Femur (tissue), 1 donor: ENCODE measurements around the gene TMC1.

ENCODE experiments used
- DNase-seq: peaks from one replicate; pipeline ENCODE4 v3.0.0-alpha.2; 2017

Gene TMC1

DNA sequence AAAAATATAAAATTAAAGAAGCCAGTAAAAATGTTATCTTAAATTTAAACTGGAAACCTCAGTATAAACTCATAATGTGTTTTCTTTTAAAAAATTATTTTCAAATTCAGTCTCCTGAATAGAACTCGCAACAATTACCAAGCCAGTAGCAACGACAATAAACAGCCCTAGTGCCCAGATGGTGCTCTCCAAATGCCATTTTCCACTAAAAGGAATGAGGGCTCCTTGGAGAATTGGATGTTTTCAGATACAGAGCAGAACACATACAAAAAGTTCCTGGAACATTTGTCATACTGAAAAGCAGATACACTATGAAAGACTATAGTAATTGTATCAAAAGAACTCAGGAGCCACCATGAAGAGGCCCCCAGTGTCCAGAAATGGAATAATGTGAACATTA is 97.4 kb downstream of the TMC1 start:
- DNase-seq, result no peak

DNA sequence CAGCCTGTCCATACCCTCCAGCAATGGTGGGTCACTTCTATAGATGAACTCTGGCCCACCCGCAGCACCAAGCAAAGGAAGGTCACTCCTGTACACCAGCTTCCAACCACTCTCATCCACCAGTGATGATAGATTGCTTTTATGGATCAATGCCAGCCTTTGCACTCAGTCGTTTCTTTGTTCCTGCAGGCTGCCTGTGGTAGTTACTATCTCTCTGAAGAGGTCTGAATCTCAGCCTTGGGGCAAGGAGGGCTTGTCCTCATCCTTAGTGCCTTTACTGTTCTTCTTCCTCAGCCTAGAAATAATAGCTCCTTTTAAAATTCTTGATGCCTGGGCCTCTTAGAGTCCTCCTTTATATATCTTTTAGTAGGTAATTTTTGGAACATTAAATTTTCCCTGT is 100.8 kb downstream of the TMC1 start:
- no peak for DNase-seq

DNA sequence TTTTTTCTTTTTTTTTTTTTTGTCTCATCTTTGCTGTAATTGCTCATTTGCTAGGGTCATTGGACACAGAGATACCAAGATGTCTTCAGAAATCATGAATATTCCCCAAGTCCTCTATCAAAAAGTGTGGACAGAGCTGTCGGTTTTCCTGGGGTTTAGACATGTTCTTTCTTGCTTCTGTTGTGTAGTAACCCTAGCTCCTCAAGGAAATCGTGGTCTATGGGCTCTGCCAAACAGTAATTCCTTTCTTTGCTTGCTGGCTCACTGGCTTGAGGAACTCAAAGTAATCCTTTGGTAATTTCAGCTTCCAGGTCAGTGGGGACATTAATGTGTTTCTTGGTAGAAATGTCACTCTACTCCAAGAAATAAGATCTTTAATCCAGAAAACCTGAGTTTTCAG is 101.7 kb downstream of the TMC1 start:
- DNase-seq, result no peak

DNA sequence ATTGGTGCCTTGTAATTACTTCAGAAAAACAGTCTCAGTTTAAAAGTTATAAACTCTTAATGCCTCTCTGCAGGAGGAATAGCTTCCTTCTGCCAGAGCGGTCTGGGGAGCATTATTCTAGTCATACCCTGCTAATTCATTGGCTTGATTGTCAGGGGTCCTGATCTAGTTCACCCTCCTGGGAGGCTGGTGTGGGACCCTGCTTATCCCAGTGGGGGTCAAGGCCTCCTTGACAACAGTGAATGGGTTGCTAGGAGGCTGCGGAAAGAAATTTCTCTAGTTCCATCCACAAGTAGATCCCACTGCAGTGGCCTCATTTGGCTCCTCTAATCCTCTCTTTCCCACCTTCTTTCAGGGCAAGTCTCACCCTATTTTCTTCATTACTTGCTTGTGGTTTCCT is 105.7 kb downstream of the TMC1 start:
- DNase-seq, result no peak

DNA sequence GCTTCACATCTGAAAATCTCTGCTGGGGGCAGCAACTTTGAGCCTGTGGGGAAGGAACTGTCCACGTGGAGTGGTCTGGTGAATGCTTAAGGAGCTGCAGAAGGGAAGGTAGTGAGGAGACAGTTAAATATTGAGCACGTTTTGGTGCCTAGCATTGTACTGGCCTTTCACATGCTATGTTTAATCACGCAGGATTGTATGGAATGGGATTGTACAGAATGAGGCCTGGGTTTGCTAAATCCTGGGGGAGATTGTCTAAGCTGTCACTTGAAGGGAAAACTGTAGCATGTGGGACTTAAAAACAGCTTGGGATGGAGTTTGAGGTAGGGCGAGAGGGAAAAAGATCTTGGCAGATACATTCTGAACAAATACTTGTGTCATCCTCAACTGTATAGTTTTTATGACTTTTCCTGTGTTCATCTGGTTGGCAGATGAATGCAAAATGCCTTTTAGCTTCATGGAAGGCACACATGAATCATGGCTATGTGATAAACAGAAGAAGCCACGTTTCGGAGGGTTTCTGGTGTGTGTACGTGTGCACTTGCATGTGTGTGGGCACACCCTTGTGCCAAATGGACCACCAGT is 106.6 kb downstream of the TMC1 start:
- DNase-seq, result no peak

DNA sequence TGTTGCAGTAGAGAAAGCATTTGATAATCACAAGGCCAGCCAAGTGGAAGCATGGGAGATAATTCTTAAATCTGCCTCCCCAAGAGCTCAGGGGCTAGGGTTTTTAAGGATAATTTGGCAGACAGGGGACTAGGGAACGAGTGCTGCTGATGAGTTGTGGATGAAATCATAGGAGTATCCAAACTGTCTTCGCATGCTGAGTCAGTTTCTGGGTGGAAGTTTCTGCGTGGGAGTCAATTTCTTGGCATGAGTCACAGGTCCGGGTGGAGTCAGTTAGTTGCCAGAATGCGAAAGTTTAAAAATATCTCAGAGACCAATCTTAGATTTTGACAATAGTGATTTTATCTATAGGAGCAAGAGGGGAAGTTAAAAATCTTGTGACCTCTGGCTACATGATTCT is 112.6 kb downstream of the TMC1 start:
- DNase-seq, result no peak

DNA sequence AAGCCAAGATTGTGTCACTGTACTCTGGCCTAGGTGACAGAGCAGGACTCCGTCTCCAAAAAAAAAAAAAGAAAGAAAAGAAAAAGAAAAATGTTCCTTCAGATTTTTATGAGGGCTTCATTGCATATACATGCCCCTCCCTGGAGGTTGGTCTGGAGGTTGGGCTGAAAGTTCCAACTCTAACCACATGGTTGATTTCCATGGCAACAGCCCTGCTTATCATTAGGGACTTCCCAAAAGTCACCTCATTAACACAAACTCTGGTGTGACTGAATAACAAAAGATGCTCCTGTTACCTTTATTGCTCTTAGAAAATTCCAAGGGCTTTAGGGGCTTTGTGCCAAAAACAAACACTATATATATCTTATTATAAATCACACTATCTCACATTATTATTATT is 113.8 kb downstream of the TMC1 start:
- no peak for DNase-seq

DNA sequence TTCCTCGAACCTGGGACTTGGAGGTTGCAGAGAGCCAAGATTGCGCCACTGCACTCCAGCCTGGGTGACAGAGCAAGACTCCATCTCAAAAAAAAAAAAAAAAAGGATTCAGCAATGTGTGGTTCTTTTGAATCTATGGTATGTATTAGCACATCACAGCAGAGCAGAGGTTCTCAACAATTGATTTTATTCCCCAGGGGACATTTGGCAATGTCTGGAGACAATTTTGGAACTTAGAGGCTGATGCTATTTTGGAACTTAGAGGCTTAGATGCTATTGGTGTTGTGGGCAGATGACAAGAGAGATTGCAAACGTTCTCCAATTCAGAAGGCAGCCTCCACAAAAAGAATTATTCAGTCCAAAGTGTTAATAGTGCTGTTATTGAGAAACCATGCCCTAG is 115.2 kb downstream of the TMC1 start:
- no peak for DNase-seq

DNA sequence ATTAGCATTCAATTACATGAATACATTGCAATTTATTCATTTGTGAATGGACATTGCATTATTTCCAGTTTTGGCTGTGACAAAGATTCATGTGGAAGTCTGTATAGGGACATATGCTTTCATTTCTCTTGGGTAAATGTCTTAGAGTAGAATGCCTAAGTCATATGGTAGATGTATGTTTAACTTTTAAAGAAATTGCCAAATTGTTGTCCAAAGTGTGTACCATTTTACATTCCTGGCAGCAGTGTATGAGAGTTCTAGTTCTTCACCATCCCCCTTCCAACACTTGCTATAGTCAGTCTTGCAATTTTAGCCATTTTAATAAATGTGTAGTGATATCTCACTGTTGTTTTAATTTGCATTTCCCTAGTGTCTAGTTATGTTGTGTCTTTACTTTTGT is 122.2 kb downstream of the TMC1 start:
- DNase-seq, result no peak

DNA sequence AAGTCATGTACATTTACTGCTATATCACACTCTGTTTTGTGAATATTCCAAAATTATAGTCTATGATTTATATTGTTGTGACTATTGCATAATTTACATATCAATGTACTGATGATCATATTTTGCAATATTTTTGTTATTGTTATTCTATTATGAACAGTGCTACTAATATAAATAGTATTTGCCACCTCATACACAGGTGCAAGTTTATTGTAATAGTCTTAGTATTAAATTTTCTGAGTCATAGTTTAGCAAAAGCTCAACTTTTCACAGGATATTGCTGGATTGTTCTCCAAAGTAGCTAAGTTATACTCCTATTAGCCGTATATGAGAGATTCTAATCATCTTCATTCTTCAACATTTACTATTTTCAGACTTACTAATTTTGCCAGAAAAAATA is 124.7 kb downstream of the TMC1 start:
- no peak for DNase-seq

DNA sequence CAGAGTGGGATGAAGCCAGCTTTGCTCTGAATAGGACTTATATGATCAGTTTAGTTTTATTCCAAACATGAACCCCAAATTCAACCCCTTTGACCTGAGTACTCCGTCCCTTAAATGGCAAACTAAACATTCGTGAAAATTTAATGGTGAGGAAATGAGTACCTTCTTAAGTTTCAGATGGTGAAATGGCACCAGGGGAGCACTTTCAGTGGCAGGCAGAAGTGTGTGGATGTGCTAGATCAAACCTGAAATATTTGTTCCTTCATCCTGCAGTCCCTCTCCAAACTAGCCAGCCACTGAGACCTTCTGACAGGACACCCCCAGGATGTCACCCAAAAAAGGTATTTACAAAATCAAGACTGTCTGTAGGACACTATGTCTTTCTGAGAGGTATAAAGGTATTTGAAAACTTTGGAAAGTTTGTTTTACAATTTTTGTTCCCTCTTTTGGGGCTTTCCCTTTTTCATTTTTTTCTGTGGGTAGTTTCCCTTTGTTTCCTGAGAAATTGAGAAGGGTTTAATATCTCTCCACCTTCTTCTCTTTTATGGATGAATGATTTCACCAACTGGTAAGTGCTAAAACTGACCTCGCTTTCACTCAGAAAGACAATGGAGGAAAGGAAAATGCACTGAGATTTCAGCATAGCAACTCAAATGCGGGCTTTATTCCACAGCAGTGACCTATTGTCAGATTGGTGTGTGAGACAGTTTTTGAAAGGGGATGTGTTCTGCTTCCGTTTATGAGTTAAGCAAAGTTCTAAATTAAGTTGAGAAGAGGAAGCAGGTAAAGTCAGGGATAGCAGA is 127.1 kb downstream of the TMC1 start:
- no peak for DNase-seq

DNA sequence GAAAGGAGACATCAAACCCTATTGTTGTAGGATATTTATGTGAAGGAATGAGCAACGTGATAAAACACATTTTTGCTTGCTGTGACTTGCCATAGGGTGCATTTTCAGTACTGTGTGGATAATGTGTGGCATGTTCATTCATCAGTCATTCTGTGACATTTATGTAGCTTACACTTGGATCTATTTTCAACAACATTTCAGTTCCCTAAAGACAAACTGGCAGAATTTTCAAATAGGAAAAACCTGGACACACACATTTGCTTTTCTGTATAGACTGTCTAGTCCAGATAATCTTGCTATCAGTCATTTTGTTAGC is 127.7 kb downstream of the TMC1 start:
- no peak for DNase-seq

DNA sequence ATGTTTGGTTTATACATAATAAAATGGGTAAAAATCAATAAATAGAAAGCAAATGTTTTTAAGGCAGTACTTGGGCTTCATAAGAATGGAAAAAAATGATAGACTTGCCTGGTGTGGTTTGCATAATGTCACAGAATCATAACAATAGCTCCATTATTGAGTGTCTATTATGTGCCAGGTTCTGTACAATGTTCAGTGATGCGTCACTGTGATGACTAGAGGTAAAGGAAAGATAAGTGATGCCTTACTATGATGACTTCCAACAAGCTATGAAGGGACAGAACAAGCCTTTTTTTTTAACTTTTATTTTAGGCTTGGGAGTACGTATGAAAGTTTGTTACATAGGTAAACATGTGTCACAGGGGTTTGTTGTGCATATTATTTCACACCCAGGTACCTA is 128.8 kb downstream of the TMC1 start:
- DNase-seq, result no peak

DNA sequence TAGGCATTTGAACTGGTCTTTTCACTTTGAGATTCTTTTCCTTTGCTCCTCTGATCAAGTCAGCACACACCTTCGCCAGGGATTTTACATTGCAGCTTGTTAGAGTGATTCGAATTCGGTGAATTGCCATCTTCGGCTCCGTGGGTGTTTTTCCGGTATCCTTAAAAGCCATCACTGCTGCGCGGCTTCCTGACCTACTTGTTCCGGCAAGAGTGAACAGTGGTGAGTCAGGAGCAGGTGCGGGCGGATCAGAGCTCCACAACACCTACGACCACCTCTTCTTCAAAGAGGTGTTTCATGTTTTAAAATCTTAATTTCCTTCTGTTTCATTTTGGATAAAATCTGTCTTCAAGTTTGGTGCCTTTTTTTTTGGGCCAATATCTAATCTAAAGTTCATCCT is 134.6 kb downstream of the TMC1 start:
- no peak for DNase-seq

DNA sequence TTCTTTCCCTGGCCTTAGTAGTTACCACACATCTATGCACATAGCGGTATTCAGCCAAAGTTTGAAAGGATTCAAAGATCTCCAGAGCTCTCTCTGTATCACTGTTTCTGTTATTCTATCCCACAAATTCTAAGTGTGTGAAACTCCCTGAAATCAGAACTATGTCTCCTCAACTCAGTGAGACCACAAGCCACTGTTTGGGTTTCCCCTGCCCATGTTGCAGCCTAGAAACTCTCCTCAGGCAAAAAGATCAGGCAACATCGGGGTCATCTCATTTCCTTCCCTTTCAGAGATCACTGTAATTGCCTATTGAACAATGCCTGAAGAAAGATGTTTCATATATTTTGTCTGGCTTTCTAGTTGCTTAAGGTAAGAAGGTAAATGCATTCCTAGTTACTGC is 135.6 kb downstream of the TMC1 start:
- no peak for DNase-seq

DNA sequence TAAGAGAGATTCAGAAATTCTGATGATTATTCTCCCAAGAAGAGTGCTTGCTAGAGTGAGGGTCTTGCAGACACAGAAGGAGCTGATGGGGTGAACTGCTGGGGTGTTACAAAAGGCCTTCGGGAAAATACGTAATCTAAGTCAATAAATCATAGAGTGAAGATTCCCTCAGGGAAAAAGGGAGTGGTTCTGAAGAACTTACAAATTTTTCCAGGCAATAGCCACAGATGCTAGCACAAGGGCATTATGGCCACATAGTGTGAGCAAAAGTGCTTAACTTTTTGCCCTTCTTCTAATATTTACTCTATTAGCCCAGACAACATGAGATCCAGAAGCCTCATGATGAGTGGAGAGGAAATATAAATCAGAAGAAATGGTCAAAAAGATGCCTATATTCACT is 137.3 kb downstream of the TMC1 start:
- no peak for DNase-seq

DNA sequence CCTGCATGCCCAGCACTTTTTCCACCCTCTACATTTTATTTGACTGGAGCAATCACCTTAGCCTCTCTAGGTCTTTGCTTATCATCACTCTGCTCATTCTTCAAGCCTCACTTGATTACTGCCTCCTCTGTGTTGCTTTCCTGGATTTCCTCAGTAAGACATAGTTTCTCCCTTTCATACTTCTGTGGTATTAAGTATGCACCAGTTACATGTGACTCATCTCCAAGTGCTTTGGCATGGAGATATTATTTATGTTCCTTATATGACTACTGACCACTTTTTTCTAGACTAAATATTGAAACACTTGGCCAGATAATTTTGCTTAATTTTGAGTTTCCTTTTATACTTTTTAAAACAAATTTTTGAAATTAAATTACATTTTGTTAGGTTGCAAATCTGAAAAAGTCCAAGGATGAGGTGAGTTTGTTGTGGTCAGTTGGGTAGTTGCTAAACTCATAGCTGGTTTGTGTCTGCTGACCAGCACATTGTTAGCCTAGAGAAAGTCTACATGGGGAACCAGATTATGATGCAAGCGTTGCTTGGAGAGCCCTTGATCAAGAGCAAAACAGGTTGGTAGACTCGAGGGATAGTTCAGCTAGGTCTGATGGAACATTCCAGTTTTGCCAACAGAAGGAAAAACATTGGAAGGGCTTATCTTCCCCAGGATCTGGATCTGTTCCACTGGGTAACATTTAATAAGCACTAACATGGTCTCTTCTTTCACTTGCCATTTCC is 140.2 kb downstream of the TMC1 start:
- DNase-seq, result no peak

DNA sequence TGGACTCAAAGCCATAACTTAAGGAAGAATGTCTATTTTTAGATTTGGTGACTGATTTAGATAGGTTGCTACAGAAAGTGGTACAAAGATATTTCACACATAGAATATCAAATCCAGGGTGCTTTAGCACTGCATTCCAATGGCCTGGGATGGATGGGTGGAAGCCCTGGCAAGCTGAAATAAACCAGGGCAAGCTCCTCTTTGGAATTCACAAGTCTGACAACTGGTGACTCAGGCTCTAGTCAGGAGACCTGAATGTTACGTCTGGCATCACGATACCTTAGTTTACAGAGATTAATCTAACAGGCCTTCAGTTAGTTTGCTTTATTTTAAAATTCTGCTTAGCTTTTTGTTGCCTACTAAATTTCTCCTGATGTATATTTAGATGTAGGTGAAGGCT is 144.0 kb downstream of the TMC1 start:
- no peak for DNase-seq

DNA sequence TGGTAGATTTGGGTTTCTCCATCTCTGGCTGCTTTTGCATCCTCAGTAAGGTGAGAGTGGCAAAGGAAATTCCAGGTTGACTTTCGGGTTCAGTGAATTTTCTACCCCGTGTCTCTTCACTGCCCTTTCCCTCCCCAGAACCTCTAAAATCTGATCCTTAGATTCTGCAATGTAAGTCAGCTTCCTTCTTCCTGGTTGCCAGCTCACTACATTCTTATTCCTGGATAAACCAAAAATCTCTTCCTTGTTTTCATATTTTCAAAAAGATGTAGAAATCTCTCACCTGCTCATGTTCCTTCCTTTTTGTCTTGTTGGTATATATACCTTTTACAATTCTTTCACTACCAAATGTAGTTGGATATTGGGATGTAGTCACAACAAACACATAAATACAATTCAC is 145.8 kb downstream of the TMC1 start:
- no peak for DNase-seq

DNA sequence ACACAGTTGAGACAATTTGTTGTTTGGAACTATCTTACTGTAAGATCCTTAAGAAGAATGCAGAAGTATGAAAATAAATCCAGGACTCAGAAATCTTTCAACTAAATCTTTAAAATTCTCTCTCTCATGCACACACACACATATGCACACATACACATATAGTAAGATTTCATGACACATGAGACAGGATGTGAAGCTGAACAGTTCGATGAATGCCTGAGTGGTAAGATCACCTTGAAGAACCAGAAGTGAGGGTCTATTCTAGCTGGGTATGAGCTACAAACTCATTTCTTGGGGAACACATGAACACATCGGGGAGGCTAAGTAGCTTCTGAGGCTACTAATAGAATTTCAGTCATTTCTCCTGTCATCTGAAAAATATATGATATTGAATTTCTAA is 153.6 kb downstream of the TMC1 start:
- DNase-seq, result no peak

DNA sequence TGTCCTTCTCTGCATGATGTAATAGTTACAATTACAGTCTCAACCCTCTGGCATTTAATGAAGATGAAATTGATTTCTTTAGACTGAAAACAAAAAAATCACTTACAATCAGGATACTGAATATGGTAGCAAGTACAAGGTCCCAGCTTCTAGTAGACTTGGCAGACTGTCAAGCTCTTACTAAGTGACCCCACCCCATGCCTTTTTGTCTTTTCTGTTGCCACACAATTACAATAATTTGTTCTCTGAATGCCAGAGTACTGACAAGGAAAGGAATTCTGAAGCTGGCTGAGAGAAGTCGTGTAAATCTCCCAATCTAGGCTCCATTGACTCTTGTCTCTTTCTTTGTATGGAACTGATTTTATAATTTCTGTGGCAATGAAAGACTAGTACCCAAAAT is 154.2 kb downstream of the TMC1 start:
- DNase-seq, result no peak

DNA sequence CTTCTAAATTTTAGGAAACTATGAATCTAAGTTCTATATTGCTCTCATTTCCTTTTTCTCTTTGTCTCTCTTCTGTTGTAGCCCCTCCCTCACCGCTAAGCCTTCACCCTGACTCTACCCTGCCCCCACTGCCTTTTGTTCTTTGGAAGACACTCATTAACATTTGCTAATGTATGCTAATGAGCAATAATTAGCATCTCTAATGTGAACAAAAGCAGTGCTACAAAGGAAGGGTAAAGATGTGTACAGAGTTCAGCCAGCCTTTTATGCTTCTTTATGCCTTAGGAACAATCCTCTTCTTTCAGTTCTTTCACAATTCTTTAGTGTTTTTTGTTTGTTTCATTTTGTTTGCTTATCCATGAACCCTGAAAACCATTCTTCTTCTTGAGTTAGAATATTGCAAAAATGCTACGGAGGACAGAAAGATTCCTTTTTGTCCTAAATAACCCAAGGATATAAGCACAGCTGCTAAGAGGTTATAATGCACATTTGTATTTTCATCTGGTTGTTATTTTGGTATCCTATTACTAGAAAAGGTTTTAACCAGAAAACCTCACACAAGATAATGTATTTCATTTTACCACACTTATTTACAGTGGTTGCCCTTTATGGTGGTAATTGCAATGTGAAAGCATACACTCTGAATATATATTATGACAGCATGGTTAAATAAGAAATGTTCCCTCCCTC is 159.3 kb downstream of the TMC1 start:
- DNase-seq, result no peak

DNA sequence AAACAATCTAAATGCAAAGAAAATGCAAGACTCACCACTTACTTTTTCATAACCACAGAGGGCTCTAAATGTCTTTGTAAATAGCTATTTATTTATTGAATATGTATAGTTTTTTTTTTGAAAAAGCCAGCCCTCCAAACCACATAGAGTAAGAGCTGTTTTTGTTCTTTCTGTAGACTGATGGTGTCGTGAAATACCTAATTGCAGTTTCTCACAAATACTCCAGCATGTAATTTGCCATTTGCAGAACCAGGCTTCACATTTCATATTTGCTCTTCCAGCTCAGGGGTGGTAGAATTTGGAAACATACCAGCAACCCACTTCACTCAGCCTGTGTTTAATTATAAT is 159.8 kb downstream of the TMC1 start:
- no peak for DNase-seq

DNA sequence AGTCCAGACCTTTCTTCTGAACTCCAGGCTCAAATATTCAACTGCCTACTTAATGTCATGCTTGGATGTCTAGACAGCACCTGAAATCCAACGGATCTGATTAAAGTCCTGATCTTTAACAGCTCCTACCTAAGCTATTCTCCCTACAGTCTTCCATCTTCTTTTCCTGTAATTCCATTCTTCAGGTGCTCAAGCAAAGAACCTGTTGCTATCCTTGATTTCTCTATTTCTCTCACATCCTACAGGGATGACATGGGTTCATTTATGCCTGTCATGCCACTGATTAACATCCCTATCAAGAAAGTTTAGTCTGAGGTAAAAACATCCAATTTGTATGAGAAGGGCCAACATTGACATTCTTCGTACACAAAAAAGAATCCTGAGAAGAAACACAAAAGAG is 163.2 kb downstream of the TMC1 start:
- no peak for DNase-seq
